Thoracic aorta (tissue), 2 donors: ENCODE data around the gene DUSP15. TPM values are rescaled to one million over a fixed set of nuclear protein-coding genes. Genes with fewer than 3 reads are reported as not detected.

Source experiments
- ATAC-seq: fragments of 150-250 bp; one replicate; pipeline ENCODE4 v1.8.0; 2017; ENCODE audit warnings: low read depth; ENCODE audit not compliant: insufficient number of reproducible peaks, low FRiP score
- DNase-seq: peaks from one replicate; pipeline ENCODE4 v3.0.0-alpha.2; 2020; ENCODE audit warnings: low spot score
- H3K27ac ChIP-seq, 2 donors: fragments of 200-600 bp; sonication (generic); 1 replicate in 1 of 2; 2 replicates in 1 of 2; pipeline ENCODE4 v1.5.1; 2016; ENCODE audit warnings: mild to moderate bottlenecking in 2 of 2, moderate library complexity in 2 of 2
- H3K27me3 ChIP-seq: fragments of 200-600 bp; sonication (generic); replicated peaks from 2 replicates; pipeline ENCODE4 v1.6.0; 2016; ENCODE audit warnings: mild to moderate bottlenecking; ENCODE audit not compliant: insufficient read depth
- H3K36me3 ChIP-seq: fragments of 200-600 bp; sonication (generic); one replicate; pipeline ENCODE4 v1.5.1; 2016
- H3K4me1 ChIP-seq, 2 donors: fragments of 200-600 bp; sonication (generic); 1 replicate in 1 of 2; 2 replicates in 1 of 2; pipeline versions ENCODE4 v1.5.1 to v1.6.0; 2016; ENCODE audit warnings: low read depth in 2 of 2, mild to moderate bottlenecking in 1 of 2; ENCODE audit not compliant: control insufficient read depth in 1 of 2
- H3K4me3 ChIP-seq: fragments of 200-600 bp; sonication (generic); 2 replicates; pipeline ENCODE4 v1.5.1; 2016; ENCODE audit warnings: mild to moderate bottlenecking
- H3K9me3 ChIP-seq: fragments of 200-600 bp; sonication (generic); 2 replicates; pipeline ENCODE4 v1.5.1; 2016
- CTCF ChIP-seq: fragments of 200-600 bp; sonication (generic); IDR thresholded peaks from one replicate; pipeline ENCODE4 v1.5.1; 2019; ENCODE audit warnings: antibody characterized with exemption
- total RNA-seq, 2 donors: library from RNA; depleted of rRNA; stranded (reverse); fragments of >200 nt; gene quantifications; one replicate each; pipeline versions ENCODE4 v1.1.0 to v1.2.3, GENCODE V29; 2016

The DUSP15 gene
- total RNA-seq, 2 donors from 2014 or later: 3.9 to 5.6 TPM

- Histone ChIP-seq H3K27me3 (no peaks in the 10 kb centered on the region), H3K36me3 (no peaks in the 10 kb centered on the region), H3K4me3 (peak within 1 kb of the TSS; percentile 77), H3K27ac (peak within 1 kb of the TSS; percentile 92 to 99), H3K9me3 (no peaks in the 10 kb centered on the region), H3K4me1 (peaks cover 22 to 56% of the 10 kb centered on the region in 2 donors)
- TF ChIP-seq CTCF: no peak
- DNase-seq: peak; percentile 62
- peak; percentile 71 for ATAC-seq
Measured at GRCh38 chr20:31845300-31845863, 24.9 kb downstream of the DUSP15 start, which contains the start of gene FOXS1. Gene FOXS1 (minus strand): TSS chr20:31845604. CDS start chr20:31845542, 62 bp downstream.

GRCh38 chr20:31844737-31845299 lies 25.5 kb downstream of the DUSP15 start:
- ATAC-seq: no peak

GRCh38 chr20:31843881-31844280 lies 26.4 kb downstream of the DUSP15 start:
- peaks cover 22 to 69% of the 10 kb centered on the region in 2 donors for H3K4me1 ChIP-seq
- DNase-seq: no peak
- peak overlapping the region; percentile 77 for H3K4me3 ChIP-seq
- no peaks in the 10 kb centered on the region for H3K36me3 ChIP-seq
- TF ChIP-seq CTCF: no peak
- H3K27me3 ChIP-seq: no peaks in the 10 kb centered on the region
- peak overlapping the region; percentile 92 to 99 for H3K27ac ChIP-seq
- no peak for ATAC-seq
- H3K9me3 ChIP-seq: no peaks in the 10 kb centered on the region

More at GRCh38 chr20:31844737-31845299, 25.5 kb downstream of the DUSP15 start:
- Histone ChIP-seq H3K36me3 (no peaks in the 10 kb centered on the region), H3K27me3 (no peaks in the 10 kb centered on the region), H3K4me3 (peak overlapping the region; percentile 77), H3K27ac (peak overlapping the region; percentile 92 to 99), H3K9me3 (no peaks in the 10 kb centered on the region), H3K4me1 (peaks cover 22 to 61% of the 10 kb centered on the region in 2 donors)
- TF ChIP-seq CTCF: no peak
- no peak for DNase-seq

- no peak for DNase-seq
- H3K36me3 ChIP-seq: no peaks in the 10 kb centered on the region
- peaks cover 23 to 75% of the 10 kb centered on the region in 2 donors for H3K4me1 ChIP-seq
- no peaks in the 10 kb centered on the region for H3K27me3 ChIP-seq
- no peak for ATAC-seq
- TF ChIP-seq CTCF: no peak
- H3K27ac ChIP-seq: peak overlapping the region; percentile 92 to 99
- peak overlapping the region; percentile 77 for H3K4me3 ChIP-seq
- H3K9me3 ChIP-seq: no peaks in the 10 kb centered on the region
Measured at GRCh38 chr20:31843288-31843687, 27.0 kb downstream of the DUSP15 start.

- H3K36me3 ChIP-seq: no peaks in the 10 kb centered on the region
- peaks cover 30 to 81% of the 10 kb centered on the region in 2 donors for H3K4me1 ChIP-seq
- no peaks in the 10 kb centered on the region for H3K27me3 ChIP-seq
- ATAC-seq (no peak), DNase-seq (no peak)
- H3K9me3 ChIP-seq: no peaks in the 10 kb centered on the region
- no peak for TF ChIP-seq CTCF
- peak overlapping the region; percentile 77 for H3K4me3 ChIP-seq
- H3K27ac ChIP-seq: peak overlapping the region; percentile 92 to 99
Measured at GRCh38 chr20:31842471-31843157, 27.7 kb downstream of the DUSP15 start.
